SK-MEL-5 (cell line): ENCODE measurements around the gene NINL. TPM values are rescaled to one million over a fixed set of nuclear protein-coding genes. Genes with fewer than 3 reads are reported as not detected.
"Not testable (repeated sequence)": the region's sequence is repeated elsewhere in the genome, so short reads cannot be mapped to it uniquely, and the experiment has no call there.

Experiments used
- DNase-seq: peaks from one replicate; pipeline ENCODE4 v3.0.0-alpha.2; 2016; ENCODE audit warnings: low read depth, low spot score
- in situ Hi-C: cut with HindIII; loops from 2 replicates; pipeline ENCODE4 v1.10.0; 2016; ENCODE audit warnings: low sequenced_read_pairs, high pct_unique_total_duplicates, low pct_unique_long_range_greater_than_20kb
- total RNA-seq: library from RNA; depleted of rRNA; stranded (reverse); fragments of >200 nt; shearing (Covaris generic); gene quantifications from 2 replicates; pipeline ENCODE4 v1.2.3, GENCODE V29; 2014

Gene NINL
- total RNA-seq, 1 experiment from 2014 or later = 5.0 TPM

- in situ Hi-C loops = no loop called here
Observed at GRCh38 chr20:25567286-25567685, 18.0 kb downstream of the NINL start.

GRCh38 chr20:25566821-25567220 lies 18.5 kb downstream of the NINL start:
- in situ Hi-C loops = no loop called here
- DNase-seq = no peak

More at GRCh38 chr20:25567286-25567685, 18.0 kb downstream of the NINL start:
- no peak for DNase-seq

- in situ Hi-C loops = no loop called here
Observed at GRCh38 chr20:25565578-25566157, 19.7 kb downstream of the NINL start.

GRCh38 chr20:25563876-25564275 lies 21.5 kb downstream of the NINL start:
- DNase-seq = no peak

More at GRCh38 chr20:25565578-25566157, 19.7 kb downstream of the NINL start:
- no peak for DNase-seq

DNA sequence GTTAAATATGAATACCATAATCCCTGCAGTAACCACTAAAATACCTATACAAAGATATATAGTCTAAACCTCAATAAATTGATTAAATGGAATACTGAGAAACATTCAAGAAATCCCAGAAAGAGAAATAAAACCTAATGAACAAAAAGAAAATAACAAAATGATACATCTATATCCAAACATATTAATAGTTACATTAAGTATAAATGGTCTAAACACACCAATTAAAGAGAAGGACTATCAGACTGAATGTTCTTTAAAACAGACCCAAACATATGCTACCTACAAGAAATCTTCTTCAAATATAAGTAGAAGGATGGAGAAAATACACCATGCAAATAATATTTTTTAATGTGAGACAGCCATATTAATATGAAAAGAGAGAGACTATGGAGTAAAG lies 22.0 kb downstream of the NINL start:
- in situ Hi-C loops = no loop called here

More at GRCh38 chr20:25563876-25564275, 21.5 kb downstream of the NINL start:
- in situ Hi-C loops = no loop called here

DNA sequence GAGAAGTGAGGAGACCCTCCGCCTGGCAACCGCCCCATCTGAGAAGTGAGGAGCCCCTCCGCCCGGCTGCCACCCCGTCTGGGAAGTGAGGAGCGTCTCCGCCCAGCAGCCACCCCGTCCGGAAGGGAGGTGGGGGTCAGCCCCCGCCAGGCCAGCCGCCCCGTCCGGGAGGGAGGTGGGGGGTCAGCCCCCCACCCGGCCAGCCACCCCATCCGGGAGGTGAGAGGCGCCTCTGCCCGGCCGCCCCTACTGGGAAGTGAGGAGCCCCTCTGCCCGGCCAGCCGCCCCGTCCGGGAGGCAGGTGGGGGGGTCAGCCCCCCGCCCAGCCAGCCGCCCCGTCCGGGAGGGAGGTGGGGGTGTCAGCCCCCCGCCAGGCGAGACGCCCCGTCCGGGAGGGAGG lies 23.6 kb downstream of the NINL start:
- DNase-seq, in situ Hi-C loops: not testable (repeated sequence)

More for the DNA sequence above, 22.0 kb downstream of the NINL start:
- no peak for DNase-seq

DNA sequence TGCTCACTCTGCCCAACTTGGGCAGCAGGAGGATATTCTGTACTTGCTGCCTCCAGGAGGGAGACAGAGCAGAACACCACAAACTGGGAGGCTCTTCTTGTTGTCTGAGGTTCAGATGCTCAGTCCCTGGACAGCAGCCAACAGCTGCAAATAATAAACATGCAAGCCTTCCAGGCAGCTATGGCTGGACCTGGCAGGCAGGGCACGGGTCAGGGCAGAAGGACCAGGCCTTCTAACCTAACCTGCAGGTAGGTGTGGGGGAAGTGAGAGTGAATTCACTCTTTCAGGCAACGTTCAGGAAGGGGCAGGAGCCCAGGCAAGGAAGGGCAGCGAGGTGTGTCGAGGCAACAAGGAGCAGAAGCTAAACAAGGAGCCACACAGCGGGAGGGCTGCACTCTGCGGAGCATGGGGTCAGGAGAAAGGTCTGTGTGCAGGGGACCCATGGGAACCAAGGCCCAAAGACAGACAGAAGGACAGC lies 31.5 kb downstream of the NINL start:
- in situ Hi-C loops = no loop called here
- DNase-seq = no peak

- no peak for DNase-seq
- in situ Hi-C loops = no loop called here
Observed at GRCh38 chr20:25552977-25553376, 32.4 kb downstream of the NINL start.

DNA sequence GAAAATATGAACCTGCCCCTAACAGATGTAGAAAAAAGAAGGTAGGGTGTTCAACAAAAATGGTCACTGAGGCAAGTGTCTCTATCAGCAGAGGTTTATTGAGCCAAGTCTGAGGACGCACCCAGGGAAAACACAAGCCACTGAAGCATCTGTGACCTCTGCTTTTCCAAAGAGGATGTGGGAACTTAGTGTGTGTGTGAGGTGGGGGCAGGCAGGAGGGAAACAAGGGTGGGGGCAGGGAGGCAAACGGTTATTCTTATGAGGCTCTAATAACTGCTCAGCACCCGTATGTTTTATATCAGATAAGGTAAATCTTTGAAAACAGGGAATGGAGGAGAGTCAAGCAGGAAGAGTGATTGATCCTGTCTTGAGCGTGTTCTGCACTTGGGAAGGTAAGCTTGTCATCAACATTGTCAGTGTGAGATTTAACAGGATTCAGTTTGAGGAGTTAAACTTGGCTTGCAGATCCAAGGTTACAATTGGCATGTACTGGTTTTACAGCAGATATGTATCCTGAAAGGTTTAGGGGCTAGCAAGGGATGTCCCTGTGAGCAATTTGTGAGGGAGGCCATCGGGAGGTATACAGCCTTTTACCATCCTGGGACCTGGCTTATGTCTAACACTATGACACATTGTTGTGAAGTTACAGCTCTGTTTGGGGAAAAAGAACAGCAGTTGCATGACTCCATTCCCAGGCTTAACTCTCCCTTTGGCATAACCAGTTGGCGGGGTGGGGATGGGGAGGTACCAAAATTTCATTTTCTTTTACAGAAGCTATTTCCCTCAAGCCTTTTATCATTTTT lies 33.7 kb downstream of the NINL start:
- in situ Hi-C loops = no loop called here
- no peak for DNase-seq

DNA sequence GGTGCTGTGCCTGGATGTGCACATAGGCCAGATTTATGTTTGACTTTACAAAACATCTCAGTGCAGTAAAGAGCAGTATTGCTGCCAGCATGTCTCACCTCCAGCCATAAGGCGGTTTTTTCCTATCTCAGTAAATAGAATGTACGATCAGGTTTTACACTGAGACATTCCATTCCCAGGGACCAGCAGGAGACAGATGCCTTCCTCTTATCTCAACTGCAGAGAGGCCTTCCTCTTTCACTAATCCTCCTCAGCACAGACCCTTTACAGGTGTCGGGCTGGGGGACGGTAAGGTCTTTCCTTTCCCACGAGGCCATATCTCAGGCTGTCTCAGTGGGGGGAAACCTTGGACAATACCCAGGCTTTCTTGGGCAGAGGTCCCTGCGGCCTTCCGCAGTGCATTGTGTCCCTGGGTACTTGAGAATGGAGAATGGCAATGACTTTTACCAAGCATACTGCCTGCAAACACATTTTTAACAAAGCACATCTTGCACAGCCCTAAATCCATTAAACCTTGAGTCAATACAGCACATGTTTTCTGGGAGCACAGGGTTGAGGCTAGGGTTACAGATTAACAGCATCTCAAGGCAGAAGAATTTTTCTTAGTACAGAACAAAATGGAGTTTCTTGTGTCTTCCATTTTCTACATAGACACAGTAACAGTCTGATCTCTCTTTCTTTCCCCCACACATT lies 34.5 kb downstream of the NINL start:
- DNase-seq, in situ Hi-C loops: not testable (repeated sequence)

- in situ Hi-C loops = no loop called here
- no peak for DNase-seq
Observed at GRCh38 chr20:25549843-25550477, 35.4 kb downstream of the NINL start.

GRCh38 chr20:25549172-25549773 lies 36.1 kb downstream of the NINL start:
- no peak for DNase-seq

GRCh38 chr20:25548613-25549086 lies 36.7 kb downstream of the NINL start:
- in situ Hi-C loops = no loop called here
- no peak for DNase-seq

More at GRCh38 chr20:25549172-25549773, 36.1 kb downstream of the NINL start:
- in situ Hi-C loops = no loop called here

GRCh38 chr20:25547999-25548398 lies 37.3 kb downstream of the NINL start:
- DNase-seq = no peak
- in situ Hi-C loops = no loop called here

GRCh38 chr20:25547063-25547462 lies 38.3 kb downstream of the NINL start:
- in situ Hi-C loops = no loop called here
- DNase-seq = no peak

- in situ Hi-C loops = no loop called here
- no peak for DNase-seq
Observed at GRCh38 chr20:25546048-25546447, 39.3 kb downstream of the NINL start.

GRCh38 chr20:25545171-25545570 lies 40.2 kb downstream of the NINL start:
- in situ Hi-C loops = no loop called here
- DNase-seq = no peak
